Bronchial epithelial cell (primary cell): Measurements from ENCODE around the gene FAM76A. TPM values are rescaled to one million over a fixed set of nuclear protein-coding genes. Genes with fewer than 3 reads are reported as not detected.
A peak's percentile ranks its signal among the peaks of the same experiment; 100 is the strongest.
"Not testable (repeated sequence)": the region's sequence is repeated elsewhere in the genome, so short reads cannot be mapped to it uniquely, and the experiment has no call there.

Experiments used
- DNase-seq: peaks from one replicate; pipeline ENCODE4 v3.0.0-alpha.2; 2010; ENCODE audit warnings: low read depth
- FAIRE-seq: peaks from 2 replicates; lab custom pipeline; 2011; peaks lifted over from hg19 to GRCh38; lab: Jason Lieb, UNC
- H3K27me3 ChIP-seq: 2 replicates; pipeline ENCODE4 v1.5.1; 2011; ENCODE audit warnings: low read length; ENCODE audit not compliant: control insufficient read depth, insufficient read depth
- H3K36me3 ChIP-seq: 2 replicates; pipeline ENCODE4 v1.5.1; 2011; ENCODE audit warnings: low read length; ENCODE audit not compliant: control insufficient read depth, insufficient read depth
- H3K4me3 ChIP-seq: 2 replicates; pipeline ENCODE4 v1.5.1; 2011; ENCODE audit warnings: mild to moderate bottlenecking, low read depth, low read length, control low read depth
- CTCF ChIP-seq: IDR thresholded peaks from 2 replicates; pipeline ENCODE4 v1.5.1; 2011; ENCODE audit warnings: mild to moderate bottlenecking, moderate library complexity, low read length, control low read depth, inconsistent platforms; ENCODE audit not compliant: insufficient read depth, severe bottlenecking
- total RNA-seq: library from RNA; depleted of rRNA; stranded (reverse); fragments of >200 nt; gene quantifications from 2 replicates; pipeline ENCODE4 v1.2.1, GENCODE V29; 2014

Gene FAM76A
- total RNA-seq, 1 donor from 2014 or later, result 12.6 TPM

- no peak for TF ChIP-seq CTCF
- Histone ChIP-seq H3K36me3 (peaks cover 10% of the 10 kb centered on the region), H3K4me3 (no peak overlapping the region), H3K27me3 (no peaks in the 10 kb centered on the region)
- DNase-seq, result peak; percentile 30
- FAIRE-seq, result no peak
These were observed 63.8 kb downstream of the FAM76A start for GRCh38 chr1:27789540-27790041.

GRCh38 chr1:27790270-27790669 lies 64.5 kb downstream of the FAM76A start:
- H3K27me3 ChIP-seq, FAIRE-seq, DNase-seq, H3K4me3 ChIP-seq: not testable (repeated sequence)
- peaks cover 10% of the 10 kb centered on the region for H3K36me3 ChIP-seq

- Histone ChIP-seq H3K36me3 (peaks cover 16% of the 10 kb centered on the region), H3K27me3 (no peaks in the 10 kb centered on the region), H3K4me3 (no peak overlapping the region)
- DNase-seq (no peak), FAIRE-seq (no peak)
- no peak for TF ChIP-seq CTCF
These were observed 69.8 kb downstream of the FAM76A start for GRCh38 chr1:27795601-27796000.

GRCh38 chr1:27804791-27805190 lies 79.0 kb downstream of the FAM76A start:
- DNase-seq, result no peak
- H3K4me3 ChIP-seq, result no peak overlapping the region
- H3K36me3 ChIP-seq, result peaks cover 7% of the 10 kb centered on the region
- H3K27me3 ChIP-seq, result no peaks in the 10 kb centered on the region
- no peak for TF ChIP-seq CTCF
- FAIRE-seq, result no peak

GRCh38 chr1:27806758-27807157 lies 81.0 kb downstream of the FAM76A start:
- peaks cover 4% of the 10 kb centered on the region for H3K36me3 ChIP-seq
- no peak overlapping the region for H3K4me3 ChIP-seq
- H3K27me3 ChIP-seq, result no peaks in the 10 kb centered on the region
- no peak for DNase-seq
- no peak for FAIRE-seq
- no peak for TF ChIP-seq CTCF

- no peak for TF ChIP-seq CTCF
- no peaks in the 10 kb centered on the region for H3K27me3 ChIP-seq
- FAIRE-seq (no peak), DNase-seq (no peak)
- H3K4me3 ChIP-seq, result no peak overlapping the region
- H3K36me3 ChIP-seq, result peaks cover 6% of the 10 kb centered on the region
These were observed 81.6 kb downstream of the FAM76A start for GRCh38 chr1:27807385-27807784.

GRCh38 chr1:27808131-27808530 lies 82.4 kb downstream of the FAM76A start:
- not testable (repeated sequence) for H3K27me3 ChIP-seq, H3K4me3 ChIP-seq, FAIRE-seq, H3K36me3 ChIP-seq, DNase-seq
